Activated gamma-delta T cell treated with anti-CD3 and anti-CD28 coated beads, Interleukin-2, amount 50 U/mL, for 16 hours (primary cell): ENCODE measurements around the gene KATNIP.
"Not testable (repeated sequence)": the region's sequence is repeated elsewhere in the genome, so short reads cannot be mapped to it uniquely, and the experiment has no call there.

Experiments
- DNase-seq: peaks from one replicate; pipeline ENCODE4 v3.0.0-alpha.2; 2020; ENCODE audit warnings: low read depth

KATNIP gene

DNA sequence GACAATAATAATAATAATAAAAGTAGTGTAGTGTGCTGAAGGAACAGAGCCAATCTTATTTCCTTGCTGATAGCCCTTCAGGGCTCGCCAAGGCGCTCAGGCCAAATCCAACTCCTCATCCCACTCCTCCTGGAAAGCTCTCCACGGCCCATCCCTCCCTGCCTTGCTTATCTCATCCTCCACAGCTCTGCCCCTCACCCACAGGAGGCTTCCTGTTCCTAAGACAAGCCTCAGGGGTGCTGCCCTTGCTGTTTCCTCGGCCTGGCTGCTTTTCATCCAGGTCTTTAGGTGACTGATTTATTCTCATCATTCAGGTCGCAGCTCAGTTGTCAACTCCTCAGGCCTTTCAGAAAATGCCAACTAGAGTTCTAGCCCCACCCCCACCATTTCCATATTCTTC lies 11.4 kb upstream of the KATNIP start:
- no peak for DNase-seq

DNA sequence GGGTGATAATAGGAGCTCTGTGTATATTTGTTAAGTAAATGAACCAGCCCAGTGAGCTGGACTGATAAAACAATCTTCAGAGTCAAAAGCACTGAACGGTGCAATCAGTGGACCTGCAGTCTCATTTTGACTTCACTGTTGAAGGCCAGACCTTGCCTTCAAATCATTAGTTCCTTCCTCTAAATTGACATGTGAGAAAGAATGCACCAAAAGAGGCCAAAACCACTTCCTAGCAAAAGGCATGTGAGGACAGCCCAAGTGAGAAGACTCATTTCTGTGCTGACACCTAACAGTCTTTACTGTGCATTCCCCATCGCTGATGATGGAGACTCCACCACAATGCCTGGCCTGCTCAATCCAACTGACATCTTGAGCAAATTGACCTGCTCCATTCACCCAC lies 10.8 kb upstream of the KATNIP start:
- DNase-seq = no peak

DNA sequence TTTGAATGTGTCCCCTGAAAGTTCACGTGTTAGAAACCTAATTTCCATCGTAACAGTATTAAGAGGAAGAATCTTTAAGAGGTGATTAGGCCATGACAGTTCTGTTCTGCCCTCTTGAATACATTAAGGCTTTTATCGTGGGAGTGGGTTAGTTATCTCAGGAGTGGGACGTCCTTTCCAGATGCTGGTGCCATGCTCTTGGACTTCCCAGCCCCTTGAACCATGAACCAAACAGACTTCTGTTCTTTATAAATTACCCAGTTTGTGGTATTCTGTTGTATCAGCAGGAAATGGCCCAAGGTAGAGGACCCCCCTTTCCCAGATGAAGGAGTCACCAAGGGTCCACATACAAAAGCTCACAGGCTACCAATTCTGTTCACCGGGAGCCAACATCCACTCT lies 10.3 kb upstream of the KATNIP start:
- DNase-seq = no peak

DNA sequence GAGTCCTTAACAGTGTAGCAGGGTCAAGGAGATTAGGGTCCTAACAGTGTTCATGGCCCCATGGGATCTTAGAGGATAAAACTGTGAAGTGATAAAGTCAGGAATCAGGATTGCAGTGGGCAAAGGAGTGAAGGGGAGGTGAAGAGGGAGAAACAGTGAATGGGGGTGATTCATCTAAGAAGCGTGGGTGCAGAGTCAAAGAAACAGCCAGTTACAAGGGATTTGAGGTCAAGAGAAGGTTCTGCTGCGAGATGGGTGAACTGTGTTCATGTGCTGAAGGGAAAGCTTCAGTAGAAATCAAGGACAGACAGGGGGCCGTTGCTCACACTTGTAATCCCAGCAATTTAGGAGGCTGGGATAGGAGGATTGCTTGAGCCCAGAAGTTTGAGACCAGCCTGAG lies 6.1 kb upstream of the KATNIP start:
- DNase-seq = no peak

DNA sequence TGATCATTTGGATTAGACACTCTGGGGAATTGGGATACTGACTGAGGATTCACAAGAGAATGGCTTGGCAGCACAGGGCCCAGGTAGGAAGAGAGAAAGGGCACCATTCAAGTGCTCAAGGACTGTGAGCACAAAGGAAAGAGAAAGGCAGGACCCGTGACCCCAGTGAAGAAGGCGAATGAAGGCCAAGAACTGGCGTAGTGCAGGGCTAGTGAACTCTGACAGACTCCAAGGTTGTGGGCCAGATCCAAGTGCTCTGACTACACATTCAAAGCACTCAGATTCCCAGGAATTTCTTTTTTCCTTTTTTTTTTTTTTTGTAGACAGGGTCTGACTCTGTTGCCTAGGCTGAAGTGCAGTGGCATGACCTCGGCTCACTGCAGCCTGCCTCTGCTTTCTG lies 5.3 kb upstream of the KATNIP start:
- DNase-seq = no peak

DNA sequence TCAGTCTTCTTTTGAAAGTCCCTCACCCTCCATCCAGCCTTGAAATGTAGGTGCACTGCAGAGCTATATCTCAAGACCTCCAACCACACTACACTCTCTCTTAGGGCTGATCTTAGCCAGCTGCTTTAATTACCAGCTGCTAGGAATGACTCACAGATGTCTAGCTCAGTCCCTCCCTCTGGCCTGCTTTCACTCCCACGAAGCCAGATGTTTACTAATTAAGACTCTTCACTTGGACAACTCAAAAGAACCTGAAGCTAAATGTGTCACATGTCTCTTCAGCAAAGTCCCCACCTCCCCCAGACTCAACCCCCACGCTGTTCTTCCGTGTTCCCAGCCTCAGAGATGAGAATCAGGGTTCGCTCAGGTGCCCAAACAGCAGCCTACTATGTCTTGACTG lies 2.8 kb upstream of the KATNIP start:
- no peak for DNase-seq

DNA sequence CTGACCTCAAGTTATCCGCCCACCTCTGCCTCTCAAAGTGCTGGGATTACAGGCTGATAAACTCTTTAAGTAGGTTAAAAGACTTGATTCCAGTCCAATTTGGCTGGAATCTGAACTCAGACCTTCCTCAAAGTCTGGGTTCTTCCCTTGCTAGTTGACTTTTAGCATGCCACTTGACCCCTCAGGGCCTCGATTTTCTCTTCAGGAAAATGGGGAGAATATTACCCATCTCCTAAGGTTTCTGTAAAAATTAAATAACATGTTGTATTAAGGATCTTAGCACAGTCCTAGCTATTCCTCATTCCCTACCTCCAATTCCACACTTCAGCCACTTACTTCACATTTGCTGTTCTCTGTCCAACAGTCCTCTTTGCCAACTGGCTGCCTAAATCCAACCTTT lies 2.1 kb upstream of the KATNIP start:
- DNase-seq = no peak

DNA sequence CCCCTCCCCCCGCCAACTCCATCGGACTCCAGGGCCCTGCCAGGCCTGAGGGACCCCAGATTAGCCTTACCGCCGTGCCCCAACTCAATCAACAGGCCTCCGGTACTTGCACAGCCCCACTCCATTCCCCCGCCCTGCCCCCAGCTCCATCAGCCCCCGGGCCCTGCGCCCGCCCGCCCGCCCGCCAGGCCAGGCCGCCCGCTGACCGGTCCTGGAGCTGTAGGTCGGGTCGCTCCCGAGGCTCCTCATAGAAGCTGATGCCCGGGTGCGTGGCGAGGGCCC lies 539 bp upstream of the KATNIP start:
- DNase-seq = no peak

DNA sequence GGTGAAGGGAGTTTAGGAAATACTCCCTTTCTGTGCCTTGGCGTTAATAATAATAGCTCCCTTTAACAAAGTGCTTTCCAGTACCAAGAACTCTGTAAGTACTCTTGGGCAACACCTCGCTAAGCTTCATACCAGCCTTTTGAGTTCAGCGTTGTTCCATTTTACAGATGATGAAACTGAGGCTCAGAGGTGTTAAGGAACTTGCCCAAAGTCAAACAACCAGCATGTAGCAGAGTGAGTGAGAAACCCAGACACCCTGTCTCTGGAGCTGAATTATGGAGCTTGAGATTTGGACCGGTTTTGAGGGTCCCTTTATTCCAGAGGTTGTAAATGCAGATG lies 607 bp downstream of the KATNIP start:
- no peak for DNase-seq

DNA sequence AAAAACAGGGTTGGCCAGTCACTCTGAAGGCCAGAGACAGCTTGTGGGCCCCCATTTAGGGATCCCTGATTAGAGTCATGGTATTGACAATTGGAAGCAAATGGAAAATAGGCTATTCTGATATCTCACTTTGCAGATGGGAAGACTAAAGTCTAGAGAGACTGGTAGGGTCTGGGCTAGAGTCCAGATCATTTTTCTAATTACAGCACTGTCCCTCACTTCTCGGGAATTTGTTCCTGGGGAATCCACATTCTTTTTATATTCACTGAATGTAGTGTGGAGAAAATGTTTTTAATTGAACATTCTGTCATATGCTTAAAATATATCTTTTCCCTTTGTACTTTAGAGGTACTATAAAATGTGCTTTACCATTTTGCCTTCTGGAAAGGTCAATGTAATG lies 1.1 kb downstream of the KATNIP start:
- no peak for DNase-seq

DNA sequence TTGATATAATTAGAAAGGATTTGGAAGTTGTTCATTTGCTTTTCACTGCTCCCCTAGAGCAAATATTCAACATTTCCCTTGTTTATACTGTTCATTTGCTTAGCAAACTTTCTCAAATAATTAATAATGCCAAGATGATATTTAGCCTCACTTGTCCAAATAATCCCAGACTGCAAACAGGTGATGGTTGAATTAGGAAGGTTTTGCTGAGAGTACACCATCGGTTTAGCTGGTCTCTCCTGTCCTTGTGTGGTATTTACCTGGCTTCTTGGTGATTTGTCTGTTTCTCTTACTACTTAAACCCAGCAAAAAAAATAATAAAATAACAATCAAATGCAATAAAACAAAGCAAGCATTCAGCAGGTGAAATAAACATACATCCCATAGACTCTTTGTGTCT lies 6.5 kb downstream of the KATNIP start:
- DNase-seq = no peak

DNA sequence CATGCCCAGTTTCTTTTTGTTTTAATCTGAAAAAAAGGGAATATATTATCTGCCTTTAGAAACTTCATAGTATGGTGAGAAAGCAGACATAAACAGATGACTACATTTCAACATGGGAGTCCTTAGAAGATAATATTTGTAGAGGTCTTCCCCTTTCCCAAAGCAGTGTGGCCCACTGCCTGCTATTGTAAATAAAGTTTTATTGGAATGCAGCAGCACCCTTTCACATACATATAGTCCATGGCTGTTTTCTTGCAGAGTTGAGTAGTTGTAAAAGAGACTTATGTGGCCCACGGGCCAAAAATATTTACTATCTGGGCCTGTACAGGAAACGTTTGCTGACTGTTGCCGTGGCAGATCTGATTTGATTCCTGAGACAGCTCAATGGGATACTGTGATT lies 8.5 kb downstream of the KATNIP start:
- DNase-seq = no peak

DNA sequence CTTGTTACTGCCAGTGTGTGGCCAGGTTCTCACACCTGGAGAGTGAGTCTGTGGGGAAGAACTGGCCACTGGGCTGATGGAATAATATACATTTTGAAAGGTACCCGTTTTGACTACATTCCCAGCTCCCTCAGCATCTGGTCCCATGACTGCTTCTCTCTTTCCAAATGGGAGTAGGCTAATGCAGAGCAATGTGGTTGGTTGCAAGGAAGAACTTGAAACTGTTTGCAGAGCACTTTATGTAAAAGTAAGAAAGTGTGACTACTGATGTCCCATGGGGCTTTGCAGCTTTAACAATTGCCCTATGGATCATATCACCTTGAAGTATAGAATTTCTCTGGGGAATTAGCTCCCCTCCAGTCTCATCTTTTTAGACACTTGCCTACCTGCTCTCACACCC lies 9.0 kb downstream of the KATNIP start:
- no peak for DNase-seq

DNA sequence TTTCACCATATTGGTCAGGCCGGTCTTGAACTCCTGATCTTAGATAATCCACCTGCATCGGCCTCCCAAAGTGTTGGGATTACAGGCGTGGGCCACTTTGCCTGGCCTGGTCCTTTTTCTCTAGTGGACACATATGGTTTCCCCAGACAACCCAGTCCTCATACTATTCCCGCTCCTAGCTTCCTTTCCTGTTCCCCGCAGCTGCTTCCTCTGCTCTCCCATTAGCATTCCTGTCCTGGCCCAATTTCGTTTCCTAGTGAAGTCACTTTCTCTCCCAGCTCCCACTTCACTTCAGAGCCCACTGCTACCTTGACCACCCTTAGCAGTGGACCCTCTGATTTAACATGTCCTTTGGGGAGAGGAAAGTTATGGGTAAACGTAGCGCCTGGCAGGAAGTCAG lies 11.3 kb downstream of the KATNIP start:
- DNase-seq = no peak

DNA sequence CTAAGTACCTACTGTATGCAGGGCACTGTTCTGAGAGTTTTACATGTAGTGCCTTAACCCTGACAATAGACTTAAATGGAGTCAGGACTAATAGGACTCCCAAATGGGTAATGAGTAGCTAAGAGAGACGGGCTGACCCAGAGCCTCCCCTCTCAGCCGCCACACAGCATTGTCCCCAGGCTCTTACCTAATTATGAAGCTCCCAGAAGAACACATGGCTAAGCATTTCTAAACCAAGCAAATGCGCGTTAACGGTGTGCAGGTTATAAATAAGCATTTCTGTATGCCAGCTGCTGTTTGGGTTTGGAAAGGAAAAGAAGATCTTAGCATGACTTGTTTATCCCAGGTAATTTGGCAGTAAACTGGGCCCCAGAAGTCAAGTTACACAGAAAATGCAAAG lies 14.3 kb downstream of the KATNIP start:
- no peak for DNase-seq

DNA sequence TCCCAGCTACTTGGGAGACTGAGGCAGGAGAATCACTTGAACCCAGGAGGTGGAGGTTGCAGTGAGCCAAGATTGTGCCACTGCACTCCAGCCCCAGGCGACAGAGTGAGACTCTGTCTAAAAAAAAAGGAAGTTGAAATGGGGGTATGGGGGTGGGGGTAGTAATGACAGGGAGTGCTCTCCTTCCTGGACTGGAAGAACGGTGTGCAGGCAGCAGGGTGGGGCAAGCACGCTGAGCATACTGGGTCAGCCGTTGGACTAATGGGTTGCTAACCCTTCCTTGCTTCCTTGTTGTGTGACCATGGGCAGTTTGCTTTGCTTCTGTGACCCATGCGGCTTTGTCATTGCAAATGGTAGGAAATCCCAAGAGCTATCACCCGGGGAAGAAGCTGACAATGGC lies 16.5 kb downstream of the KATNIP start:
- DNase-seq = no peak

DNA sequence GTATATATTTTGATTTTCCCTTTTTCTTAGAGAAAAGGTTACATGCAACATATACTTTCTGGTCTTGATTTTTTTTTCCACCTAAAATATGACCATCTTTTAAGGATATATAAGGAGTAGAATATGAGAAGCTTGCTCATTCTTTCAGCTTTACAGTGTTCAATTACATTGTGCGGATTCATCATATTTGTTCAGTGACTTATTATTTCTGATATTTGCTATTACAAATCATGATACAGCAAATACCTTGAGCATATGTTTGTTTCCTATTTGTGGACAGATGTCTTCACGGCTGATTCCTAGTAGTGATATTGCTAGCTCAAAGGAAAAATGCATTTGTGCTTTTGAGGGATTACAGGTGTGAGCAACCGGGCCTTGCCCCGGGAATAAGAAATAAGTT lies 18.1 kb downstream of the KATNIP start:
- no peak for DNase-seq

DNA sequence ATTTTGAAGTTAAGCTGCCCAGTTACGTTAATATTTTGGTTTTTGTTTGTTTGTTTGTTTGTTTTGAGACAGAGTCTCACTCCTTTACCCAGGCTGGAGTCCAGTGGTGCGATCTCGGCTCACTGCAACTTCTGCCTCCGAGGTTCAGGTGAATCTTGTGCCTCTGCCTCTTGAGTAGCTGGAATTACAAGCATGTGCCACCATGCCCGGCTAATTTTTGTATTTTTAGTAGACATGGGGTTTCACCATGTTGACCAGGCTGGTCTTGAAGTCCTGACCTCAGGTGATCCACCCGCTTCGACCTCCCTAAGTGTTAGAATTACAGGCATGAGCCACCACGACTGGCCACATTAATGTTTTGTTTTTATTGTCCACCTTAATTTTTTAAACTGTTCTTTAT lies 21.0 kb downstream of the KATNIP start:
- DNase-seq = not testable (repeated sequence)

DNA sequence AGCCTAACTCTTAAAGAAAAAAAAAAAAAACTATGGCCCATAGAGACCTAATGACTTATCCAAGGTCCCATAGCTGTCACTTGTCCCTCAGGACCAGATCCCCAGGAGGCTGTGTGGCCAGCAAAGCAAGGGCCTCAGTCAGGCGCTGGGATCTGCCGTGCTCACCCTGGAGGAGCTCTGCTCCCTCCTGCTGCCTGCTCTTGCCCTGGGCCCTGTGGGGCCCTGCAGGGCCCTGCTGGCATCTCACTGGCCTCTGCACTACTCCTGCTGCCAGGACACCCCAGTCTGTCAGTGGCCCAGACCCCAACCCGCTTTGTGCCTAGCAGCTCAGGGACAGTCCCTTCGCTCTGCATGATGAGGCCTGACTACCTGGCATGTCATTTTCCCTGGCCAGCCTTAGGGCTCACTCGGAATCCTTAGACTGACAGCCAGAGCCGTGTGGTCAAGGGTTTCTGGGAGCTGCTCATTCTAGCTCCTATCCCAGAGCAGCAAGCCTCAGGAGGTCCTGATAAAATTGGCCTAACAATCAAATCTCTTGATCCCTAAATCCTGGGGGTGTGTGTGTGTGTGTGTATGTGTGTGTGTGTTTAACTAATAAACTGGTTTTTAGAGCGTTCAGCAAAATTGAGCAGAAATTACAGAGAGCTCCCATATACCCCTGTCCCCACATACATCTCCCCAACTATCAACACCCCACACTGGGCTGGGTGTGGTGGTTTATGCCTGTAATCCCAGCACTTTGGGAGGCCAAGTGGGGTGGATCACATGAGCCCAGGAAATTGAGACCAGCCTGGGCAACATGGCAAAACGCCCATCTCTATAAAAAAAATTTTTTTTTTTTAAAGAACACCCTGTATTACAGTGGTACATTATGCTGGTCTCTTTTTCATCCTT lies 21.7 kb downstream of the KATNIP start:
- no peak for DNase-seq

DNA sequence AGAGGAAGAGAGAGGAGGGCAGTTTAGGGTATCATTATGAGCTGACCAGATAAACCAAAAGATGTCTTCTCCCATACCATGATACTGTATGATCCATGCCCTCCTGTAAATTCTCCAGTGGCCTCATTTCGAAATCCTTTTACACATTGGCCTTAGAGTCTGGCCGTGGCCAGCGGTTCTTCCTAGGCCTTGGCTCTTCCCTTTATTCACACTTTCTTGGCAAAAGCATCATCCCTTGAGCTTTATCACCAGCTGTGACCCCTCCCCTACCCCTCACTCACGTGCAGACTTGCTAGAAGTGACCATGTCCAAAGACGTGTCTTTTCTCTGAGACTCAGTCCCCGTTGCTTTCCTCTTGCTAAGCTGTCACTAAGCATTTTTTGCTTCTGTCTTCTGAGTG lies 22.8 kb downstream of the KATNIP start:
- DNase-seq = no peak

DNA sequence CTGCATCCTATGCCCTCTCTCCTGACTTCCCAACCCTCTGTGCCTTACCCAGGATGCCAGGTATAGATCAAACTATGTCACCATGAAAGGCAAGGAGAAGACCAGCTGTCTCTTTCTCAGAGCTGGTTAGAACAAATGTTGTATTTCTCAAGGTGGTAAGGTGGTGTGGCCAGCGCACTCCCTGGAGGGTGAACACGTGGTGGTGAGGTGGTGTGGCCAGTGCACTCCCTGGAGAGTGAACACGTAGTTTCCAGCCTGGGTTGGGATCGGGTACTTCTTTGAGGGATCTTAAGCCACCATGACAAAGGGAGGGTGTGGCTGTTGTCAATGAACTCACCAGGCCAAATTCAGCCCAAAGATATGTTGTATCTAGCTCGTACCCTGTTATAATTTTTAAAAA lies 26.8 kb downstream of the KATNIP start:
- no peak for DNase-seq

DNA sequence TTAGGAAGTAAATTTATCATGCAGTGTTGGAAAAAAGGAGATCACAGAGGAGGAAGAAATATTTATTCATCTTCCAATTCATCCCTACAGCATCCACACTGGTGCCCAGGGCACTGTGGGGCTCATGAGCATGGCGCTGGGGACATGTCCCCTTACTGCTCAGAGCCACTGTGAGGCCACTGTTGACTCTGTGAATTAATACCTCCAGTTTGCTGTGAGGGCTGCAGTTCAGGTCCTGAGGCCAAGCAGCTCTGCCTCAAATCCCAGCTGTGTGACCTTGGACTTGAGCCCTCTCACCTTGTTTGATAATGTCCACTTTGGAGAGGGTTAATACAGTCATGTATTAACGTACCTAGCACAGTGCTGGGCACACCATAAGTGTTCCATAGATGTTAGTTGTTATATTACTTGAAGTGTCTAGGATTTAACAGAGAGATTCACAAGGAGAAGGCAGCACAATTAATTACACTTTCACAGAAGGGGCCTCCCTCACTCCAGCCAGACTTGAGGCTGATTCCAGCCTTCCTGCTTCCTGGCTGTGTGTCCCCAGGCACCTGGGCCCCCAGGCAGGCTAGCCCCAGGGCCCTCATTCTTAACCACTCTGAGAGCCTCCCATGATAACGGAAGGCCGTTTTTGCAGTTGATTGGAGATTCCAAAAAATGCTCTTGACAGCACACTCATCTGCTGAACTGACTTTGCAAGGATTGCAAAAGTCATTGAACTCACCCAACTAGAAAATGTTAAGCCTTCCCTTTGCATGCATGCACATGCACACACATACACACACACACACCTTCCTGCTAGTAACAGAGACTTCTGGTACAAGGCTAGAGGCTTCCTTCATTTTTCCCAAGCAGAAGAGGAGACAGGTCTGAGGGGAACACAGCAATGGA lies 29.4 kb downstream of the KATNIP start:
- DNase-seq = no peak

DNA sequence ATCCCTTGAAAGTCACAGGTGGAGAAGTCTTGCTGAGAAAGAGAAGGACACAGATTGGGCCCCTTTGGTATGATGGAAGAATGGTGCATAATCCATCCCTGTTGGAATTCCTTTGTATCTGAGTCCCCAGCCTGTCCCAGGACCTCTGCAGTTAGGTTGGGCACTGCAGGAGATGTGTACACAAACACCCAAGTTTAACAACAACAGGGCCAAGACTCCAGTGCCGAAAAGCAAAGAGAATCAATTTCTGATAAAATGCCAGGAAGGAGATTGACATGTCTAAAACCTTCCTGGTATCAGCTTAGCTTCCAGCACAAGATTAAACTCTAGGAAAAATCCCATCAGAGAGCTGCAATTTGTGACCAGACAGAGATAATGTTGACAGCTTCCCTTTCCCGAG lies 32.9 kb downstream of the KATNIP start:
- DNase-seq = no peak

DNA sequence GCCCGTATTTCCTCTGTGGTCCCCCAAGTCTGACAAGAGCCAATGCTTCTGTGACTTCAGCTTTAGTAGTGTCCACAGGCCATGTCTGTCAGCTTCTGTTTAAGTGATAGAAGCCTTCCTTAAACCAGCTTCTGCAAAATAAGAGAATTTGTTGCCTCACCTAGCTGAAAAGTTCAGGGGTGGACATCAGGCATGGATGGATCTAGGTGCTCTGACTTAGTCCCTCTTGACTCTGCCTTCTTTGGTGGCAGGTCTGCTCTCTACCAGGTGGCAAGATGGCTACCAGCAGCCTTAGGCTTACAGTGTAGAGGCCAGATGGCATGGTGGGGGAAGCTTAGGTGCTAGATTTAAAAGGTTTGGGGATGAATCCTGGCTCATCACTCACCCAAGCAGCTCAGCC lies 33.7 kb downstream of the KATNIP start:
- no peak for DNase-seq
